GM12878 (cell line): ENCODE measurements around the gene RHPN2.

Source experiments
- BHLHE40 ChIP-seq, 2 experiments: fragments of 450-650 bp in 1 of 2; IDR thresholded peaks; 2 replicates each; pipeline ENCODE4 v1.6.1; 2011 to 2017; ENCODE audit warnings: low read depth in 2 of 2, borderline replicate concordance in 1 of 2, improper control_type of control experiment in 1 of 2, low read length in 1 of 2, mild to moderate bottlenecking in 1 of 2
- NRF1 ChIP-seq: conservative IDR thresholded peaks from 2 replicates; pipeline ENCODE4 v1.6.1; 2011; ENCODE audit warnings: mild to moderate bottlenecking, low read depth, low read length, improper control_type of control experiment
- POLR2A ChIP-seq: IDR thresholded peaks from 2 replicates; pipeline ENCODE4 v1.6.1; 2011; ENCODE audit warnings: low read depth, mild to moderate bottlenecking, low read length
- RCOR1 ChIP-seq: conservative IDR thresholded peaks from 2 replicates; pipeline ENCODE4 v1.6.1; 2012; ENCODE audit warnings: low read depth, low read length, improper control_type of control experiment

DNA sequence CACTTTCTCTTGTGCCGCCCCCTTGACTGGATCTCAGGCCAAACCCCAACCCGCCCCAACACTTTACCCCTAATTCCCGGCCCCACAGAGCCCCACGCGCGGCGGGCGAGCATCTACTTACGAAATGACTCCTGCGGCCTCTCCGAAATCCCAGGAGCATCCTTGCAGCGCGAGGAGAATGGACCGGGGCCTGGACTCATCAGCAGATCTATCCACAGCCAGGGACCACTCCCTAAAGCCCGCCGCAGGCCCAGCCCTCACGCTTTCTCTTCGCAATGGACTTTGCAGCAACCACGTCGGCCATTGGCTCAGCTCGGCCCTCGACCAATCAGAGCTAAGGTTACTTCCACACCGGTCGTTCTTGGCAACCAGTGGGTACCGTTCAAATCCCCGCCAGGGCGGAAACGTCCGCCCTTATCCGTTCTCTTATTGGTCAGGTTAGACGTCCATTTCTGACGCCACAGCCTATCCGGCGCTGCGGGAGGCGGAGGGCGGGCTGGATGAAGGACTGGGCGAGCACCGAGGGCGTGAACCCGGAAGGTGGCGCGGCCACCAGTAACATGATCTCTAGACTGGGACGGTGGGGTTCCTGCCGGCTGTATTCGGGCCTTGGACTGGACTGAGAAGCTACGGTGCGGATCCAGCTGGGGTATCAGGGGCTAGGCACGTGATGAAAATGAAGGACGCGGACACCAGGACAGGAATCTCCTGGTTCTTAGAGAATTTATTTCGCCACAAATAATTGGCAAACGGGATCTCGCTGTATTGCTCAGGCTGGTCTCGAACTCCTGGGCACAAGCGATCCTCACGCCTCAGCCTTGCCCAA is 92.8 kb downstream of the RHPN2 start, which contains the start of the genes CEP89 and FAAP24:
- TF ChIP-seq NRF1 (no peak; the same call in 1 of the 2 replicates), BHLHE40 (IDR thresholded peaks at IDR 0.05; ENCODE audit: borderline replicate concordance in 1 of 2, low read depth in 2 of 2, low read length in 1 of 2) (peak; percentile 37 to 70; a peak in 2 of 4 replicates), RCOR1 (no peak), POLR2A (peak; percentile 94)
